Liver (tissue), 9 donors: ENCODE measurements around the gene MICALL1. TPM values are rescaled to one million over a fixed set of nuclear protein-coding genes. Genes with fewer than 3 reads are reported as not detected.
A peak's percentile ranks its signal among the peaks of the same experiment; 100 is the strongest.

Source experiments
- DNase-seq: peaks from one replicate; pipeline ENCODE4 v3.0.0-alpha.2; 2017; ENCODE audit warnings: low spot score
- H3K27ac ChIP-seq, 2 donors: one replicate each; pipeline ENCODE4 v1.7.0; 2013; ENCODE audit warnings: inconsistent platforms in 2 of 2, low read length in 2 of 2, control low read depth in 1 of 2, low read depth in 1 of 2, mild to moderate bottlenecking in 1 of 2
- H3K27me3 ChIP-seq, 4 donors: one replicate each; pipeline versions ENCODE4 v1.6.1 to v1.7.0; 2013; ENCODE audit warnings: low read length in 3 of 4, inconsistent platforms in 1 of 4, mild to moderate bottlenecking in 1 of 4, moderate library complexity in 1 of 4; ENCODE audit not compliant: control insufficient read depth in 4 of 4, insufficient read depth in 4 of 4
- H3K36me3 ChIP-seq, 4 donors: one replicate each; pipeline versions ENCODE4 v1.6.1 to v1.7.0; 2013; ENCODE audit warnings: low read length in 3 of 4, mild to moderate bottlenecking in 3 of 4, low read depth in 1 of 4, moderate library complexity in 1 of 4; ENCODE audit not compliant: control insufficient read depth in 4 of 4, insufficient read depth in 3 of 4
- H3K4me1 ChIP-seq, 4 donors: one replicate each; pipeline versions ENCODE4 v1.6.1 to v1.7.0; 2013; ENCODE audit warnings: low read length in 3 of 4, mild to moderate bottlenecking in 3 of 4, moderate library complexity in 1 of 4; ENCODE audit not compliant: control insufficient read depth in 4 of 4, insufficient read depth in 4 of 4
- H3K4me3 ChIP-seq, 3 donors: one replicate each; pipeline versions ENCODE4 v1.6.1 to v1.7.0; 2013; ENCODE audit warnings: low read length in 3 of 3, control low read depth in 1 of 3, low read depth in 1 of 3, mild to moderate bottlenecking in 1 of 3
- H3K9ac ChIP-seq, 2 donors: one replicate each; pipeline ENCODE4 v1.7.0; 2013; ENCODE audit warnings: low read length in 2 of 2, mild to moderate bottlenecking in 2 of 2, moderate library complexity in 2 of 2, control low read depth in 1 of 2, low read depth in 1 of 2
- H3K9me3 ChIP-seq, 4 donors: one replicate each; pipeline versions ENCODE4 v1.6.1 to v1.7.0; 2013; ENCODE audit warnings: low read length in 3 of 4; ENCODE audit not compliant: control insufficient read depth in 4 of 4
- EGR1 ChIP-seq, 2 donors: IDR thresholded peaks; 2 replicates each; pipeline ENCODE4 v1.6.1; 2016 to 2018; ENCODE audit warnings: antibody characterized with exemption in 2 of 2, low read depth in 2 of 2
- GABPA ChIP-seq, 2 donors: IDR thresholded peaks in 1 of 2; conservative IDR thresholded peaks in 1 of 2; 2 replicates each; pipeline ENCODE4 v1.6.1; 2016; ENCODE audit warnings: antibody characterized with exemption in 2 of 2, mild to moderate bottlenecking in 1 of 2, moderate library complexity in 1 of 2
- HNF4A ChIP-seq, 2 donors: conservative IDR thresholded peaks; 2 replicates each; pipeline ENCODE4 v1.6.1; 2016; ENCODE audit warnings: antibody characterized with exemption in 2 of 2, mild to moderate bottlenecking in 2 of 2
- JUND ChIP-seq, 2 donors: IDR thresholded peaks; 2 replicates each; pipeline ENCODE4 v1.6.1; 2016; ENCODE audit warnings: antibody characterized with exemption in 2 of 2
- NR2F2 ChIP-seq: IDR thresholded peaks from 2 replicates; pipeline ENCODE4 v1.6.1; 2016; ENCODE audit warnings: antibody characterized with exemption
- RAD21 ChIP-seq, 2 donors: IDR thresholded peaks; 2 replicates each; pipeline ENCODE4 v1.6.1; 2016; ENCODE audit warnings: antibody characterized with exemption in 2 of 2, mild to moderate bottlenecking in 2 of 2
- REST ChIP-seq: IDR thresholded peaks from 2 replicates; pipeline ENCODE4 v1.6.1; 2016; ENCODE audit warnings: antibody characterized with exemption, mild to moderate bottlenecking
- SP1 ChIP-seq: IDR thresholded peaks from 2 replicates; pipeline ENCODE4 v1.6.1; 2018; ENCODE audit warnings: antibody characterized with exemption, mild to moderate bottlenecking
- TAF1 ChIP-seq: conservative IDR thresholded peaks from 2 replicates; pipeline ENCODE4 v1.6.1; 2016; ENCODE audit warnings: antibody characterized with exemption, mild to moderate bottlenecking
- YY1 ChIP-seq: IDR thresholded peaks from 2 replicates; pipeline ENCODE4 v1.6.1; 2016; ENCODE audit warnings: antibody characterized with exemption, mild to moderate bottlenecking
- ZBTB33 ChIP-seq: IDR thresholded peaks from 2 replicates; pipeline ENCODE4 v1.6.1; 2016; ENCODE audit warnings: antibody characterized with exemption
- WGBS: extraction: QIAGEN DNeasy Blood & Tissue Kit; methylation state at CpG from one replicate; pipeline ENCODE4 v1.1.7; 2013; 5-methylcytosine and 5-hydroxymethylcytosine counted together
- polyA plus RNA-seq, 2 donors: library from polyadenylated mRNA; stranded (reverse) in 1 of 2; unstranded in 1 of 2; fragments of 200-250 nt in 1 of 2; fragments of >200 nt in 1 of 2; fragmentation: Nextera tagmentation in 1 of 2; extraction: Ambion mirVana in 1 of 2; gene quantifications; one replicate each; pipeline versions ENCODE4 v1.2.1 to v1.2.3, GENCODE V29; 2013 to 2015
- total RNA-seq, 2 donors: library from RNA; depleted of rRNA; stranded (reverse); fragments of >200 nt; gene quantifications; one replicate each; pipeline ENCODE4 v1.2.3, GENCODE V29; 2014
- TF ChIP-seq, protein P1 (sequence below): IDR thresholded peaks from 2 replicates; pipeline ENCODE4 v1.6.1; 2016; ENCODE audit warnings: antibody characterized with exemption
- donor health status: healthy.
- donor health status: healthy.
- donor health status: healthy.
- donor health status: healthy.
- donor health status: healthy.

The MICALL1 gene
- total and polyA plus RNA-seq, 4 donors, result 2.0 to 9.3 (median 4.1) TPM

DNA sequence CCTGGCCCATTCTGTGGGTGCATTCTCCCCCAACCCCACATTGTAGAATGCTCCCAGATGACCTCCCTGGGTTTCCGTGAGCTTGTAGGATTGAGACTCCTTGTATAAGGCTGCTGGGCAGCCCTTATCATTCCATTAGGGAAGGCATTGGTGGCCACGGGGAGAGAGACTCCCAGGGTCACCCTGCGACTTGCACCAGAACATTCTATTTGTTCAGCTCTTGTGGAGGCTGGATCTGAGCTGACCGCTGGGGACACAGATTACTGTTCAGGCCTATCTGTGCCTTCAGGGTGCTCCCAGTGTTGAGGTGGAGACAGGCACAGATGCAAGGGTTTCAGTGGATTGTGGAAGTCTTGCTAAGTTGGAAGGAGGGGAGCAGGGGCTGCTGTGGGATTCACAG, 17.8 kb downstream of the MICALL1 start:
- Histone ChIP-seq H3K27ac (no peak overlapping the region), H3K9ac (no peak overlapping the region), H3K4me3 (no peak overlapping the region), H3K9me3 (no peaks in the 10 kb centered on the region), H3K4me1 (peaks cover 0 to under 1% (median 0%) of the 10 kb centered on the region in 4 donors), H3K36me3 (peaks cover 10 to 37% (median 14%) of the 10 kb centered on the region in 4 donors), H3K27me3 (no peaks in the 10 kb centered on the region)
- WGBS, result 97% methylated on average over 4 of the region's 4 CpGs
- DNase-seq, result no peak
- no peak for TF ChIP-seq HNF4A (conservative IDR thresholded peaks at IDR 0.05)
- no peak for TF ChIP-seq REST
- no peak for TF ChIP-seq JUND (IDR thresholded peaks at IDR 0.05)
- no peak for TF ChIP-seq SP1

DNA sequence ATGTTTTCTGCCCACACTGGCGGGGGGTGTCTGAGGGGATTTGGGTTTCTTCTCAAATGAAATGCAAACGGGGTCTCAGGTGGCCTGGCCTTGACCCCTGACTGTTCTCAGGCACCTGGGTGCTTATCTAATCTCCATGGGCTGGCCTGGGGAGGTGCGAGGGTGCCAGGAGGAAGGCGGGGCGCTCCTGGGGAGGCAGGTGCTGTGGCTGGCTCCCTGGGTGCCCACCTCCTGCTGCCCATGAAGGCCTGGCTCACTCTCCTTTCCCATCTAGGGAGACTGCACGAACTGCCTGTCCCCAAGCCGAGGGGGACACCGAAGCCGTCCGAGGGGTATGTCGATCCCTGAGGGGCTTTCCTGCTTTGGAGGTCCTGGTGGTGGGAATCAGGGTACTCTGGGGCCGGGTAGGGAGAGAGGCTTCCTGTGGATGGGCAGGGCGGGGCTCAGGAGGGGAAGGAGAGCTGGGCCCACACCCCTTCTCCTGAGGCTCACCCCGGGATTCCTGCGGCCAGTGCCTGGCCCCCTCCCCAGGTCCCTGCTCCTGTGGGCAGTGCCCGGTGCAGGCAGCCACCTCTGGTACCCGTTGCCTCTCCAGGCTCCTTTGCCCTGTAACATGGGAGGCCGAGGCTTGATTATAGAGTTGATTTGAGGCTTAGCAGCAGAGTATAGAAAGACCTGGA, 18.4 kb downstream of the MICALL1 start:
- Histone ChIP-seq H3K9ac (no peak overlapping the region), H3K27me3 (no peaks in the 10 kb centered on the region), H3K27ac (no peak overlapping the region), H3K9me3 (no peaks in the 10 kb centered on the region), H3K4me1 (no peaks in the 10 kb centered on the region), H3K36me3 (peaks cover 5 to 34% (median 14%) of the 10 kb centered on the region in 4 donors), H3K4me3 (no peak overlapping the region)
- peak; percentile 26 for DNase-seq
- TF ChIP-seq REST (no peak), EGR1 (IDR thresholded peaks at IDR 0.05; ENCODE audit: low read depth in 2 of 2) (no peak)
- TF ChIP-seq, protein P1, sequence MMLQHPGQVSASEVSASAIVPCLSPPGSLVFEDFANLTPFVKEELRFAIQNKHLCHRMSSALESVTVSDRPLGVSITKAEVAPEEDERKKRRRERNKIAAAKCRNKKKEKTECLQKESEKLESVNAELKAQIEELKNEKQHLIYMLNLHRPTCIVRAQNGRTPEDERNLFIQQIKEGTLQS, result no peak
- WGBS, result 92% methylated on average over 18 of the region's 18 CpGs

DNA sequence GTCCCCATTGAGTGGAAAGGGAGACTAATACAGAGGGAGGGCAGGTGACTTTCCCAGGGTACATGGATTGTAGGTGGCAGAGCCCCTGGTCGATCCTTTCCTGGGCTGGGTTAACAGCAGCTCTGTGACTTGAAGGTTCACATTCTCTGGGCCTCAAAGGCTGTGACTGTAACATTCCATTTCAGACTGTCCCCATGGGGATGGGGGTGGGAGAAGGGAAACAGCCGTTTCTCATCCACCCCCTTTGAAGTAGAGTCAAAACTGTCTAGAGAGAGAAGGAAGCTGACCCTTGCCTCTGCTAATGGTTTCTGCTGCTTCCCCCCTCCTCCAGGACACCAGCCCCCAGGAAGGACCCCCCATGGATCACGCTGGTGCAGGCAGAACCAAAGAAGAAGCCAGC, 19.2 kb downstream of the MICALL1 start:
- Histone ChIP-seq H3K9ac (no peak overlapping the region), H3K4me3 (no peak overlapping the region), H3K27ac (no peak overlapping the region), H3K36me3 (peaks cover 5 to 32% (median 14%) of the 10 kb centered on the region in 4 donors), H3K27me3 (no peaks in the 10 kb centered on the region), H3K9me3 (no peaks in the 10 kb centered on the region), H3K4me1 (no peaks in the 10 kb centered on the region)
- WGBS, result 82% methylated on average over 3 of the region's 3 CpGs
- DNase-seq, result peak; percentile 25
- TF ChIP-seq REST (no peak), JUND (IDR thresholded peaks at IDR 0.05) (no peak), RAD21 (IDR thresholded peaks at IDR 0.05) (no peak), HNF4A (conservative IDR thresholded peaks at IDR 0.05) (no peak), TAF1 (no peak), GABPA (IDR thresholded peaks at IDR 0.05 in 1 of 2, conservative IDR thresholded peaks at IDR 0.05 in 1 of 2) (no peak), NR2F2 (no peak), EGR1 (IDR thresholded peaks at IDR 0.05; ENCODE audit: low read depth in 2 of 2) (no peak), YY1 (no peak), ZBTB33 (no peak)
- TF ChIP-seq, protein P1, result no peak
